GM12891 (cell line): ENCODE results near the gene GPSM3.

Source experiments
- POLR2A ChIP-seq: IDR thresholded peaks from 2 replicates; pipeline ENCODE4 v1.6.1; 2011; ENCODE audit warnings: low read depth, low read length, control low read depth
- POLR2AphosphoS5 ChIP-seq: IDR thresholded peaks from 2 replicates; pipeline ENCODE4 v1.6.1; 2011; ENCODE audit warnings: low read depth, low read length, control low read depth
- POU2F2 ChIP-seq: IDR thresholded peaks from 2 replicates; pipeline ENCODE4 v1.6.1; 2011; ENCODE audit warnings: low read depth, mild to moderate bottlenecking, control low read depth, low read length, moderate library complexity
- SPI1 ChIP-seq: IDR thresholded peaks from 2 replicates; pipeline ENCODE4 v1.6.1; 2011; ENCODE audit warnings: low read depth, low read length, control low read depth
- TAF1 ChIP-seq: IDR thresholded peaks from 2 replicates; pipeline ENCODE4 v1.6.1; 2011; ENCODE audit warnings: low read depth, low read length, control low read depth

DNA sequence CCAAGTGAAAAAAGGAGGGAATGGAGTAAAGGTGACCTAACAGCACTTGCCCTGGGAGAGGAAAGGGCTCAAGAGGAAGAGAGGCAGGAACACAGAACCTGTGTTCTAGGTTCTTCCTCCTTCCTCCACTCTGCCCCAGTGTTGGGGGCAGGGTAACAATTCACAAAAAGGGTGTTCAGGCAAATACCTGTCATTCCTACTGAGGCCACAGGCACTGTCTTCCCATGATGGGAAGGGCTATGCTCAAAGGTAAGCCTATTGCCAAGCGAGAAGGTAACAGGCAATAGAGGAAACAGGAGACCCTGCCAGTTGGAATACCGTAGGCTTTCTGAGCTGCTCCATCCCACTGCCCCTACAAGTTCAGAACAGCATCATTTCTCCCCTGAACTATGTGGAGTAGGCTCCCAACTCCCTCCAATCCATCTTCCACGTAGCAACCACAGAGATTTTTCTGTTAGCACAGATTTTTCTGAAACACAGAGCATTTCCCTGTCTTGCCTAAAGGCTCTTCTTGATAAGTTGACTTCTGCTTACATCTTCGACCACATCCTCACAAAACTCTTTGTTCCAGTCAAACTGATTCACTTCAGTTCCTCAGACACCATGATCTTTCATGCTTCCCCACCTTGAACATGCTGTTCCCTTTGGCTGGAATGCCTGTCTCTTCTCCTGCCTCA is 19.3 kb downstream of the GPSM3 start:
- no peak for TF ChIP-seq POLR2A
- 0 out of 2 replicates have a peak, but pooled peaks have one; percentile 3 for TF ChIP-seq SPI1
- no peak for TF ChIP-seq POLR2AphosphoS5
- TF ChIP-seq POU2F2 = no peak
- TF ChIP-seq TAF1 = no peak
